ENCODE data around the gene GPER1. TPM values are rescaled to one million over a fixed set of nuclear protein-coding genes. Genes with fewer than 3 reads are reported as not detected.
A peak's percentile ranks its signal among the peaks of the same experiment; 100 is the strongest.

Gene GPER1
- total RNA-seq, 1 experiment from 2014 or later: not detected

DNA sequence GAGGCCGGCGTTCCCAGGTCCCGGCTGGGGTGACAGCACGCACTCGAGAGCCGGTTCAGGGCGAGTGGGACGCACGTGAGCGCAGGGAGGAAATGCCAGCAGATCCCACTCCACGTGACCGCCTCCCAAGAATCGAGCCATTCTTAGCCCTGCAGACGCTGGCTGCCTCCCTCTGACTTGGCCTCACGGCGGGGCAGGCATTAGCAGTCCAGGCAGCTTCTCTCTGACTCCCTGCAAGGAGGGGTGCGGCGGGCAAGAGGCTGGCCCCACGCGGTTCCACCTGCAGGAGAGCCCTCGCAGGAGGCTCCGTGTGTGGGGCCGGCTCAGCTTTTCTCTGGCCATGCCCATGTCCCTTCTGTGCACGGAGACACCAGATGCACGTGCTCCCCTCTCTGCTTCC is 33.5 kb upstream of the GPER1 start:
- no peak overlapping the region for H3K27ac ChIP-seq (ENCODE audit: insufficient read length, low read depth, low read length)
- no peaks in the 10 kb centered on the region for H3K79me1 ChIP-seq (ENCODE audit: insufficient read depth, low read depth, low read length, poor library complexity, severe bottlenecking)
- no peak overlapping the region for H3K4ac ChIP-seq (ENCODE audit: low read depth, low read length)
- no peak overlapping the region for H3K4me2 ChIP-seq (ENCODE audit: insufficient read depth, insufficient read length, low read length)
- no peak overlapping the region for H3K9ac ChIP-seq (ENCODE audit: extremely low read depth, insufficient read length, low read length)
- no peaks in the 10 kb centered on the region for H4K20me1 ChIP-seq (ENCODE audit: control insufficient read depth, insufficient read depth, insufficient read length)
- no peak overlapping the region for H3T11ph ChIP-seq (ENCODE audit: low read length)
- H3K18ac ChIP-seq (ENCODE audit: insufficient read length, low read depth, low read length): no peak overlapping the region
- Mint-ChIP-seq H3K36me3 (ENCODE audit: insufficient read depth in 1 of 3, low read depth in 3 of 3) (peaks cover 0 to 4% (median 2%) of the 10 kb centered on the region in 3 experiments; a peak in 2 of 7 replicates), H3K27ac (peak overlapping the region; percentile 63 to 75 (median 74); a peak in 4 of 7 replicates), H3K4me1 (peaks cover 14 to 38% of the 10 kb centered on the region in 2 experiments), H3K27me3 (ENCODE audit: low read depth) (no peaks in the 10 kb centered on the region), H3K4me3 (no peak overlapping the region), H3K9me3 (no peaks in the 10 kb centered on the region; a peak in 1 of 5 replicates)
- no peak overlapping the region for H2BK5ac ChIP-seq (ENCODE audit: insufficient read length, low read length)
- WGBS (ENCODE audit: extremely low coverage, insufficient read length, low lambda C conversion rate): no CpG with 5 or more reads among the region's 25 CpGs
- no peaks in the 10 kb centered on the region for H3K9me3 ChIP-seq (ENCODE audit: control insufficient read depth, low read depth, low read length)
- H2BK12ac ChIP-seq (ENCODE audit: insufficient read length, low read depth, low read length): no peak overlapping the region
- H3K56ac ChIP-seq (ENCODE audit: insufficient read length, low read depth, low read length): no peak overlapping the region
- 0 out of 2 replicates have a peak, but pooled peaks cover 1% of the 10 kb centered on the region for H3K79me2 ChIP-seq (ENCODE audit: insufficient read depth, low read length)
- H3K23ac ChIP-seq (ENCODE audit: insufficient read length, low read depth, low read length): no peak overlapping the region
- H3K23me2 ChIP-seq (ENCODE audit: insufficient read length, low read depth, low read length, poor library complexity, severe bottlenecking): no peaks in the 10 kb centered on the region
- H2BK15ac ChIP-seq (ENCODE audit: low read depth, low read length): no peak overlapping the region
- H2AFZ ChIP-seq (ENCODE audit: low read length): no peak overlapping the region
- TF ChIP-seq, protein P1, sequence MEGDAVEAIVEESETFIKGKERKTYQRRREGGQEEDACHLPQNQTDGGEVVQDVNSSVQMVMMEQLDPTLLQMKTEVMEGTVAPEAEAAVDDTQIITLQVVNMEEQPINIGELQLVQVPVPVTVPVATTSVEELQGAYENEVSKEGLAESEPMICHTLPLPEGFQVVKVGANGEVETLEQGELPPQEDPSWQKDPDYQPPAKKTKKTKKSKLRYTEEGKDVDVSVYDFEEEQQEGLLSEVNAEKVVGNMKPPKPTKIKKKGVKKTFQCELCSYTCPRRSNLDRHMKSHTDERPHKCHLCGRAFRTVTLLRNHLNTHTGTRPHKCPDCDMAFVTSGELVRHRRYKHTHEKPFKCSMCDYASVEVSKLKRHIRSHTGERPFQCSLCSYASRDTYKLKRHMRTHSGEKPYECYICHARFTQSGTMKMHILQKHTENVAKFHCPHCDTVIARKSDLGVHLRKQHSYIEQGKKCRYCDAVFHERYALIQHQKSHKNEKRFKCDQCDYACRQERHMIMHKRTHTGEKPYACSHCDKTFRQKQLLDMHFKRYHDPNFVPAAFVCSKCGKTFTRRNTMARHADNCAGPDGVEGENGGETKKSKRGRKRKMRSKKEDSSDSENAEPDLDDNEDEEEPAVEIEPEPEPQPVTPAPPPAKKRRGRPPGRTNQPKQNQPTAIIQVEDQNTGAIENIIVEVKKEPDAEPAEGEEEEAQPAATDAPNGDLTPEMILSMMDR (conservative IDR thresholded peaks at IDR 0.05): no peak
- peaks cover 6% of the 10 kb centered on the region; the same call in 1 of the 2 replicates for H3K4me1 ChIP-seq (ENCODE audit: insufficient read depth, low read length)
- no peak overlapping the region for H3K14ac ChIP-seq (ENCODE audit: insufficient read depth, low read length)
- no peak overlapping the region for H2AK5ac ChIP-seq (ENCODE audit: insufficient read length, low read length)
- H2BK20ac ChIP-seq (ENCODE audit: low read depth, low read length, poor library complexity, severe bottlenecking): no peak overlapping the region
- H4K91ac ChIP-seq (ENCODE audit: insufficient read length, low read depth, low read length): no peak overlapping the region
- no peak overlapping the region for H4K8ac ChIP-seq (replicated peaks; ENCODE audit: insufficient read length, low read depth, low read length)
- no peak overlapping the region for H4K5ac ChIP-seq (ENCODE audit: insufficient read length, low read depth, low read length)
- H3K27me3 ChIP-seq (ENCODE audit: insufficient read depth, low read length): no peaks in the 10 kb centered on the region
- DNase-seq: no peak
- no peak overlapping the region for H2BK120ac ChIP-seq (ENCODE audit: low read depth, low read length, poor library complexity, severe bottlenecking)

Measured in H9 (cell line).